ENCODE results near the gene KRTAP2-2.

Gene KRTAP2-2

DNA sequence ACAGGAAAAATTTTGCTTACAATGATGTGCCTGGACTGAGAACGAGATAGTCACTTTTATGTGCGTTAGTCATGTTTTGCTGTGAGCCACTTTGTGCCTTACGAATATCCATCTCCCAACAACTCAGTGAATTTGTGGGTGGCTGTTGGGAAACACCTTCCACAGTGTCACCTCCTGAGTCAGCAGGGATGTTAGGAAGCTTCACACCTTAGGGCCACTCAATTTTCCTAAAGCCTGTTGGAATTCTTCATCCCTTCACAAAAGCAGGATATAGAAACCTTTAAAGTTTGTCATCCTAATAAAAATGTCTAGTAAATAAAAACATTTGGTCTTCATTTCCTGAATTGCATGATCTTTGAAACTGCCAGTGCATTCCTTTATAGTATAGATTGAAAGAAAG, 41.8 kb downstream of the KRTAP2-2 start:
- ChIA-PET POLR2A (no interaction called here), CTCF (no interaction called here)
- TF ChIP-seq, protein P1, sequence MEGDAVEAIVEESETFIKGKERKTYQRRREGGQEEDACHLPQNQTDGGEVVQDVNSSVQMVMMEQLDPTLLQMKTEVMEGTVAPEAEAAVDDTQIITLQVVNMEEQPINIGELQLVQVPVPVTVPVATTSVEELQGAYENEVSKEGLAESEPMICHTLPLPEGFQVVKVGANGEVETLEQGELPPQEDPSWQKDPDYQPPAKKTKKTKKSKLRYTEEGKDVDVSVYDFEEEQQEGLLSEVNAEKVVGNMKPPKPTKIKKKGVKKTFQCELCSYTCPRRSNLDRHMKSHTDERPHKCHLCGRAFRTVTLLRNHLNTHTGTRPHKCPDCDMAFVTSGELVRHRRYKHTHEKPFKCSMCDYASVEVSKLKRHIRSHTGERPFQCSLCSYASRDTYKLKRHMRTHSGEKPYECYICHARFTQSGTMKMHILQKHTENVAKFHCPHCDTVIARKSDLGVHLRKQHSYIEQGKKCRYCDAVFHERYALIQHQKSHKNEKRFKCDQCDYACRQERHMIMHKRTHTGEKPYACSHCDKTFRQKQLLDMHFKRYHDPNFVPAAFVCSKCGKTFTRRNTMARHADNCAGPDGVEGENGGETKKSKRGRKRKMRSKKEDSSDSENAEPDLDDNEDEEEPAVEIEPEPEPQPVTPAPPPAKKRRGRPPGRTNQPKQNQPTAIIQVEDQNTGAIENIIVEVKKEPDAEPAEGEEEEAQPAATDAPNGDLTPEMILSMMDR (IDR thresholded peaks at IDR 0.05; ENCODE audit: control extremely low read depth, extremely low read depth, low read depth, missing control alignments), result no peak

DNA sequence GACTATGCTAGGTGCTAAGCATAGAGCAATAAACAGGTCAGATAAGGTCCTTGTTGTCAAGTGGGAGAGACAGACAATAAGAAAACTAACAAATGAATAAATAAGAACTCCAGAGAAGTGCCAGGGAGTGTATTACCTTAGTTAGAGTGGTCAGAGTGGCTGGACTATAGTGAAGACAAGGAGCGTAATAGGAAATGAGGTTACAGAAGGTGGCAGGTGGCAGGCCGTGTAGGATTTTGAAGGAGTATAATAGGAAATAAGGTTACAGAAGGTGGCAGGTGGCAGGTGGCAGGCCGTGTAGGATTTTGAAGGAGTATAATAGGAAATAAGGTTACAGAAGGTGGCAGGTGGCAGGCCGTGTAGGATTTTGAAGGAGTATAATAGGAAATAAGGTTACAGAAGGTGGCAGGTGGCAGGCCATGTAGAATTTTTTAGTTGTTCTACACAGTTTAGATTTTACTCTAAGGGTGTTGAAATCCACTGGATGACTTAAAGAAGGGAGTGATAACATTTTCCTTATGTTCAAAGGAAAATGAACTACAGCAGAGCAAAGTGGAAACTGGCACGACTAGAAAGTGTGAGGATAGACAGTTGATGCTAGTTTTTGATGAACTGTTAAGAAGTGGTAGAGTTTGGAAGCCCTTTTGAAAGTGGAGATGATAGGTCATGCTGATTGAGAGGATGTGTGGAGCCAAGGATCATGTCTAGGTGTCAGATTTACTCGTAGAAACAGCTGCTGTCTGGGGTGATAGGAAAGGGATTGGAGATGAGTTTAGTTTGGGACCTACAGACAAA, 42.5 kb downstream of the KRTAP2-2 start:
- no peak for DNase-seq (ENCODE audit: extremely low spot score)
- POLR2A ChIA-PET, result no interaction called here
- TF ChIP-seq, protein P1 (IDR thresholded peaks at IDR 0.05; ENCODE audit: control extremely low read depth, extremely low read depth, low read depth, missing control alignments), result no peak
- CTCF ChIA-PET, result no interaction called here

More for the DNA sequence above, 41.8 kb downstream of the KRTAP2-2 start:
- DNase-seq (ENCODE audit: extremely low spot score), result no peak

DNA sequence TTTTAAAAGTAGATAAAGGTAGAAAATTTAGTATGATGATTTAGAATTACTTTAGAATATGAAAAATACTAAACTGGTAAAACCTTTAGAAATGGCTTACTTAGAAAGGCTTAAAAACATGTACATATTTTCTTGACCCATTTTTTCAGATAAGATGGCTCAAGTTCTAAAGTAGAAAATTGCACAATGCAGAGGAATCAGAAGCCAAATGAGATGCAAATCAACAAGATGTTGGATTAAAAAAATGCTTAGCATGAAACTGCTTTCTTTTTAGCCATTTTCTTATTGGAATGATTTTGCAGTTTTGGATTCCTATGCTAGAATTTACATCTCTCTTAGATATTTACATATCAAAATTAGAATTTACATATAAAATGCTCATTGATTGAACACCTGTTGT, 44.6 kb downstream of the KRTAP2-2 start:
- CTCF ChIA-PET, result no interaction called here
- TF ChIP-seq, protein P1 (IDR thresholded peaks at IDR 0.05; ENCODE audit: control extremely low read depth, extremely low read depth, low read depth, missing control alignments), result no peak
- POLR2A ChIA-PET, result no interaction called here
- no peak for DNase-seq (ENCODE audit: extremely low spot score)

DNA sequence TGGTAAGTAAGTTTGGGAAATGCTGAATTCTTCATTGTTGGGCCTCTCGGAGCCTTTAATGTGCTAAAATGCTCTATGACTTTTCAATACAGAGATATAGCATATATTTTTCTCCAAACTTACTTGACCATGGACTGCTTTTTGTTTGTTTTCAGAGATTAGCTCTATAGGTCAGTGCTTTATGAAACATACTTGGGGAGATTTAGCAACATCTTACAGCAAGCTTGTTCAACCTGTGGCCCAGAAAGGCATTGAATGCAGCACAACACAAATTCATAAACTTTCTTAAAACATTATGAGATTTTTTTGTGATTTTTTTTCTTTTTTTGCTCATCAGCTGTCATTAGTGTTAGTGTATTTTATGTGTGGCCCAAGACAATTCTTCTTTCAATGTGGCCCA, 45.1 kb downstream of the KRTAP2-2 start:
- CTCF ChIA-PET, result no interaction called here

DNA sequence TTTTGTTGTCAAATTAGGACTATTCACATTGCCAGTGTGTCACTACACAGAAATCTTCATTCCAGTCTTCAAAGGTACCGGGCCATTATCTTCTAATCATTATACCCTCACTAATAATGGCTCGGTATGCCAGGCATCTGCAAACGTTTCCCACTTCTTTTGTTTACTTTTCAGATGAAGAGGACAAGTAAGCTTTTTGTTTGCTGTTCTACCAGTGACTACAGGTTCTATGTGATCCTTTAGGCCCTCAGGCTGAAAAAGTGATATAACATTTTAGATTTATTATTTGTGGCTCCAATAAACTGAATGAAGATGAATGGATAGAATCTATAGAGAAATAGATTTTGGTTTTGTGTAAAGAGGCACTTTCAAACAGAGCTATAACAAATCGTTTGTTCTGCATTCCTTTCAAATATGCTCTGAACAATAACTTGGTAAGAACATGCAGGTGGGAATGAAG, 45.7 kb downstream of the KRTAP2-2 start:
- TF ChIP-seq, protein P1 (IDR thresholded peaks at IDR 0.05; ENCODE audit: control extremely low read depth, extremely low read depth, low read depth, missing control alignments), result no peak
- ChIA-PET POLR2A (no interaction called here), CTCF (no interaction called here)
- no peak for DNase-seq (ENCODE audit: extremely low spot score)

More for the DNA sequence above, 45.1 kb downstream of the KRTAP2-2 start:
- POLR2A ChIA-PET, result no interaction called here
- no peak for DNase-seq (ENCODE audit: extremely low spot score)
- TF ChIP-seq, protein P1 (IDR thresholded peaks at IDR 0.05; ENCODE audit: control extremely low read depth, extremely low read depth, low read depth, missing control alignments), result no peak

DNA sequence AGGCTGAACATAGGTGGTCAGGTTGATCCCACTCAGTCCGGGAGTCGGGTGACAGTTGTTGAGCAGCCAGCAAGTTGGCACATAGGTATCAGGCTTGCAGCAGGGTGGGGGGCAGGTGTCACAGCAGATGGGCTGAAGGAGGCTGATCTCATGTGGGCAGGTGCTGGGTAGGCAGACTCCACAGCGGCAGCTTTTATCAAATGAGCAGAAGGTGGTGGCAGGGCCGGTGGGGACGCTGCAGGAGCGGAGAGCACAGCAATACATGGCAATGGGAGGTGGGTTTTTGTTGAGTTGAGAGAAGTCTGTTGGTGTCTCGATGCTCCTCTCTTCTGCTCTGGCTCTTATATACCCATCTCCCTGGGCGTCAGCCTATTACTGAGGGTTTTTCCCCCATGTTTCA, 46.2 kb downstream of the KRTAP2-2 start, which contains the start of gene KRTAP3-1:
TSS of gene KRTAP3-1 (minus strand) at position 318 of the 400 bp plus-strand sequence. CDS start at position 264, 54 bp downstream.
- no peak for DNase-seq (ENCODE audit: extremely low spot score)
- ChIA-PET CTCF (no interaction called here), POLR2A (no interaction called here)
- TF ChIP-seq, protein P1 (IDR thresholded peaks at IDR 0.05; ENCODE audit: control extremely low read depth, extremely low read depth, low read depth, missing control alignments), result no peak

Data from GM10248 (cell line).